ENCODE measurements around the gene PKP3. TPM values are rescaled to one million over a fixed set of nuclear protein-coding genes. Genes with fewer than 3 reads are reported as not detected.

Gene PKP3, protein sequence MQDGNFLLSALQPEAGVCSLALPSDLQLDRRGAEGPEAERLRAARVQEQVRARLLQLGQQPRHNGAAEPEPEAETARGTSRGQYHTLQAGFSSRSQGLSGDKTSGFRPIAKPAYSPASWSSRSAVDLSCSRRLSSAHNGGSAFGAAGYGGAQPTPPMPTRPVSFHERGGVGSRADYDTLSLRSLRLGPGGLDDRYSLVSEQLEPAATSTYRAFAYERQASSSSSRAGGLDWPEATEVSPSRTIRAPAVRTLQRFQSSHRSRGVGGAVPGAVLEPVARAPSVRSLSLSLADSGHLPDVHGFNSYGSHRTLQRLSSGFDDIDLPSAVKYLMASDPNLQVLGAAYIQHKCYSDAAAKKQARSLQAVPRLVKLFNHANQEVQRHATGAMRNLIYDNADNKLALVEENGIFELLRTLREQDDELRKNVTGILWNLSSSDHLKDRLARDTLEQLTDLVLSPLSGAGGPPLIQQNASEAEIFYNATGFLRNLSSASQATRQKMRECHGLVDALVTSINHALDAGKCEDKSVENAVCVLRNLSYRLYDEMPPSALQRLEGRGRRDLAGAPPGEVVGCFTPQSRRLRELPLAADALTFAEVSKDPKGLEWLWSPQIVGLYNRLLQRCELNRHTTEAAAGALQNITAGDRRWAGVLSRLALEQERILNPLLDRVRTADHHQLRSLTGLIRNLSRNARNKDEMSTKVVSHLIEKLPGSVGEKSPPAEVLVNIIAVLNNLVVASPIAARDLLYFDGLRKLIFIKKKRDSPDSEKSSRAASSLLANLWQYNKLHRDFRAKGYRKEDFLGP
- total RNA-seq, result 1.8 and 2.5 TPM in 2 replicates

DNA sequence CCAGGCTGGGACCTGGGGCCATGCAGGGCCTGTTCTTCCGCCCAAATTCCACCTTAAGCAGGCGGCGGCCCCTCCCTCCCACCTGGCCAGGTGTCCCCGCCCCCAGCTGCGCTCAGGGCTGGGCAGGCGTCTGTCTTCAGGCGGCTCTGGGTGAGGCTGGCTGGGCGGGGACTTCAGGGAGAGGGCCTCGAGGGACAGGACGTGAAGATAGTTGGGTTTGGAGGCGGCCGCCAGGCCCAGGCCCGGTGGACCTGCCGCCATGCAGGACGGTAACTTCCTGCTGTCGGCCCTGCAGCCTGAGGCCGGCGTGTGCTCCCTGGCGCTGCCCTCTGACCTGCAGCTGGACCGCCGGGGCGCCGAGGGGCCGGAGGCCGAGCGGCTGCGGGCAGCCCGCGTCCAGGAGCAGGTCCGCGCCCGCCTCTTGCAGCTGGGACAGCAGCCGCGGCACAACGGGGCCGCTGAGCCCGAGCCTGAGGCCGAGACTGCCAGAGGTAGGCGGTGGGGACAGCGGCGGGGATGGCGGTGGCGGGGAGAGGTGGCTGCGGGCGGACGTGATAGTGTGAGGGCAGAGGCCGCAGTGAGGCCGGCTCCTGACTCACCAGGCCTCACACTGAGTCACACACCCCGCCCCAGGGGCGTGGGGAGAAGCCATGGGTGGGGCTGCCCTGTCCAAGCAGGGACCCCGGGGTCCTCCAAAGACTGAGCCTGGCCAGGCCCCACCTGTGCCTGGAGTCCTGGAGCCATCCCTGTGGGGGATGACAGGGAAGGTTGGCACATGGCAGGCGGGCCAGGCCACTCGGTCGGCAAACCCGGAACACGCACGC lies at the start of gene PKP3:
Gene PKP3, plus strand, starts transcription at position 176 of the 824 bp plus-strand sequence. Its CDS starts 84 bp downstream, at position 260.

DNA sequence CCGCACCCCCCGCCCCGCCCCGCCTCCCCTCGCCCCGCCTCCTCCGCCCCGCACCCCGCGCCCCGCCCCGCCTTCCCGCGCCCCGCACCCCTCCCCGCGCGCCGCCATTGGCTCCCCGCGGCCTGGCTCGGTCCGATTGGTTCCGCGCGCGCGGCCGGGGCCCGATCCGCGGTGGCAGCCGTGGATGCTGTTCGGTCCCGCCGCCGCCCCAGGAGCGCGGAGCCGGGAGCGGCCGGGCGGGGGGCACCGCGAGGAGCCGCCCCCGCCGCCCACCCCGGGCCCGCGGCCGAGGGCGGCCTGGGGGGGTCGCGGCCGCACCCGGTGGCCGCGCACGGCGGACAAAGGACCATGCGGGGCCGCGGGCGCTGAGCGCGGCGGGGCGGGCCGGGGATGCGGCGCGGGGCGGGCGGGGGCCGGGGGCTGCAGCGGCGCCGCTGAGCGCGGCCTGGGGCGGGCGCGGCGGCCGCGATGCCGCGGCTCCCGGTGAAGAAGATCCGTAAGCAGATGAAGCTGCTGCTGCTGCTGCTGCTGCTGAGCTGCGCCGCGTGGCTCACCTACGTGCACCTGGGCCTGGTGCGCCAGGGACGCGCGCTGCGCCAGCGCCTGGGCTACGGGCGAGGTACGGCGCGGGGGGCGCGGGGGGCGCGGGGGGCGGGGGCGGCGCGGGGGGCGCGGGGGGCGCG lies 24.5 kb upstream of the PKP3 start, which contains the start of gene B4GALNT4:
Gene B4GALNT4, plus strand, starts transcription at position 164 of the 683 bp plus-strand sequence. Its CDS starts 305 bp downstream, at position 469.

DNA sequence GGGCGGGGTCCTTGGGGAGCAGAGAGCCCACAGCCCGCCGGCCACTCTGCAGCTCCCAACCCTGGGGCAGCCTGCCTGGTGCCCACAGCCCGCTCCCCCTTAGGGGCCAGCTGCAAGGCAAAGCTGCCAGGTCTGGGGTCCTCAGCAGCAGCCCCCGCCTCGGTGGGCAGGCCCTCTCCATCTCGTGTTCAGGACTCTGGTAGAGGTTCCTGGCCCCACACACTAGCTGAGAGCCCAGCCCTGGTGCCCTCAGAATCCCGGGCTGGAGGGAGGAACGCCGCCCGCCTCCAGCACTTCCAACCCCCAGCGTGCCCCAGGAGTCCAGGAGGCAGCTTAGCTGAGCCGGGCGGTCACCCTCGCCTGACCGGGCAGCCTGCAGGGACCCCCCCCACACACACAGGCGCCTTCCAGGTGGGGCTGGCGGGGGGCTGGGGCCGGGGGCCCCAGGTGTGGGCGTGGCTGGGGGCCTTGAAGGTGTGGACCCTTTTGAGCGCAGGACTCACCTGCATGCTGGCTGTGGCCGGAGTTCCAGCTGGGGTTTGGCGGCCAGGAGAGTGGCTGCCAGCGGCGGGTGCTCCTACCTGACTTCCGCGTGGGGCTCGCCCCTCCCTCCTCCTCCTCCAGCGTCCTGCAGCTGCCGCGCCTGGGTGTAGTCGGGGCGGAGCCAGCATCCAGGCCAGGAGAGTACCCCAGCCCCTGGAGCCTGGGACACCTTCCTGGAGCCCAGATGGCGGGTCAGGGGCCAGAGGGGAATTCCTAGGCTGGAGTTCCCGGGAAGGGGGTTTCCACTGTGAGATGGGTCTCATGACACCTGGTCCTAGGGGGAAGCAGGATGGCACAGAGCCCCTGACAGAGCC lies 47.6 kb downstream of the PKP3 start, which contains the start of gene ANO9:
Gene ANO9, minus strand, starts transcription at position 594 of the 857 bp plus-strand sequence. Its CDS starts 85 bp downstream, at position 509.

DNA sequence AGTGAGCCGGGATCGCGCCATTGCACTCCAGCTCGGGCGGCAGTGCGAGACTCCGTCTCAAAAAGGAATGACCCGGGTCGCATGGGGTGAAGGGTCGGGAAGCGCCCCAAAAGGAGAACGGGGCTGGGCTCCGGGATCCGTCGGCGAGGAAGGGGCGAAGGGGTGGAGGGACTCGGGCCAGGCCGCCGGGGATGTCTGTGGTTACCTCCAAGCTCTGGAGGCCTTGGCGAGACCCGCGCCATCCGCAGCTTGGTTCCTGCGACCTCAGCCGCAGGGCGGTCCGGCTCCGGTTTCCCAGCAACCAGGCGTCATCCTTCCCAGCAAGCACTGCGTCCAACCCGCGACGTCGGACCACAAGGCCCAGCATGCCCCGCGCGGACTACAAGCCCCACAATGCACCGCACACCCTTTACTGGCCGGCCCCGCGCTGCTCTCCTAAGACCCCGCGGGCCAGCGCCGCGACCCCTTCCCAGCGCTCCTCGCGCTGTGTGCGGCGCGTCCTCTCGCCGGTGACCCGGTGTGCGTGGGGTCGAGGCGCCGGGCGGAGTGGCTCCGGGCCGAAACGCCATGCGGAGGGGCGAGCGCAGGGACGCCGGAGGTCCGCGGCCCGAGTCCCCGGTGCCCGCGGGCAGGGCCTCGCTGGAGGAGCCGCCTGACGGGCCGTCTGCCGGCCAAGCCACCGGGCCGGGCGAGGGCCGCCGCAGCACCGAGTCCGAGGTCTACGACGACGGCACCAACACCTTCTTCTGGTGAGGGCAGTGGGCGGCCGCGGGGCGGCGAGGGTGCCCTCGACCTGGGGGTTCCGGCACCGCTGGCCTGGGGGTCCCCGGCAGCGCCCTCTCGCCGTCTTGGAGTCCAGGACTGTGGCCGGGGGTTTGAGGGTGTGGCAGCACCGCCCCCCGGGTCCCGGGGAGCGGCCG lies 56.1 kb downstream of the PKP3 start, which contains the start of gene PTDSS2:
Gene PTDSS2, plus strand, starts transcription at position 391 of the 920 bp plus-strand sequence. Its CDS starts 177 bp downstream, at position 568.

Small RNA genes lying within 50 kb of the gene (small RNA-seq; reads per million reads assigned to genes)
- gene RN7SL838P, result not detected

Other genes starting within 250 kb of the PKP3 start
- not detected in 2 replicates for gene SCGB1C1, start 201.1 kb upstream of the PKP3 start, total RNA-seq
- gene BET1L, start 186.8 kb upstream of the PKP3 start, total RNA-seq, result 16.4 and 17.3 TPM in 2 replicates
- 95.9 and 130 TPM in 2 replicates for gene RIC8A, start 186.5 kb upstream of the PKP3 start, total RNA-seq
- 8.0 and 11.8 TPM in 2 replicates for gene SIRT3, start 157.9 kb upstream of the PKP3 start, total RNA-seq
- 117 TPM in 2 replicates for gene PSMD13, start 157.2 kb upstream of the PKP3 start, total RNA-seq
- under 0.01 TPM in 1 of 2 replicates, not detected in the other for gene NLRP6, start 115.8 kb upstream of the PKP3 start, total RNA-seq
- gene PGGHG, start 105.1 kb upstream of the PKP3 start, total RNA-seq, result 11.0 and 11.7 TPM in 2 replicates
- not detected in 2 replicates for gene IFITM5, start 94.7 kb upstream of the PKP3 start, total RNA-seq
- 62.6 and 170 TPM in 2 replicates for gene IFITM2, start 86.4 kb upstream of the PKP3 start, total RNA-seq
- gene IFITM1, start 80.2 kb upstream of the PKP3 start, total RNA-seq, result 9.6 and 32.7 TPM in 2 replicates
- 60.0 and 93.0 TPM in 2 replicates for gene IFITM3, start 73.3 kb upstream of the PKP3 start, total RNA-seq
- 0.59 and 0.73 TPM in 2 replicates for gene B4GALNT4, start 24.7 kb upstream of the PKP3 start, total RNA-seq
- gene SIGIRR, start 20.8 kb downstream of the PKP3 start, total RNA-seq, result 18.6 and 18.7 TPM in 2 replicates
- gene ANO9, start 47.8 kb downstream of the PKP3 start, total RNA-seq, result under 0.01 TPM in 1 of 2 replicates, not detected in the other
- gene PTDSS2, start 56.1 kb downstream of the PKP3 start, total RNA-seq, result 29.4 and 36.2 TPM in 2 replicates
- 425 and 460 TPM in 2 replicates for gene RNH1, start 113.0 kb downstream of the PKP3 start, total RNA-seq
- gene HRAS, start 141.4 kb downstream of the PKP3 start, total RNA-seq, result 50.2 and 54.0 TPM in 2 replicates
- gene LRRC56, start 143.3 kb downstream of the PKP3 start, total RNA-seq, result 0.20 and 0.37 TPM in 2 replicates
- gene LMNTD2, start 166.5 kb downstream of the PKP3 start, total RNA-seq, result under 0.01 and 0.20 TPM in 2 replicates
- 0.73 and 1.6 TPM in 2 replicates for gene RASSF7, start 166.8 kb downstream of the PKP3 start, total RNA-seq
- 24.3 and 41.4 TPM in 2 replicates for gene PHRF1, start 182.3 kb downstream of the PKP3 start, total RNA-seq
- 5.1 and 6.1 TPM in 2 replicates for gene IRF7, start 221.7 kb downstream of the PKP3 start, total RNA-seq
- gene CDHR5, start 230.7 kb downstream of the PKP3 start, total RNA-seq, result not detected in 2 replicates
- gene SCT, start 233.0 kb downstream of the PKP3 start, total RNA-seq, result not detected in 2 replicates
- under 0.01 TPM in 1 of 2 replicates, not detected in the other for gene DRD4, start 243.1 kb downstream of the PKP3 start, total RNA-seq